Parathyroid adenoma (tissue), 2 donors: ENCODE results near the gene REPS1.

ENCODE experiments used
- H2AFZ ChIP-seq: fragments of 300-600 bp; sonication (generic); one replicate; pipeline ENCODE4 v1.7.0; 2017; ENCODE audit warnings: antibody characterized with exemption, mild to moderate bottlenecking
- H3K27ac ChIP-seq: fragments of 300-600 bp; sonication (generic); one replicate; pipeline ENCODE4 v1.7.0; 2017
- H3K27me3 ChIP-seq: fragments of 300-600 bp; sonication (generic); one replicate; pipeline ENCODE4 v1.7.0; 2017; ENCODE audit warnings: low read length; ENCODE audit not compliant: control insufficient read depth, insufficient read depth
- H3K36me3 ChIP-seq: fragments of 300-600 bp; sonication (generic); one replicate; pipeline ENCODE4 v1.7.0; 2017; ENCODE audit warnings: low read length; ENCODE audit not compliant: control insufficient read depth, insufficient read depth
- H3K4me1 ChIP-seq: fragments of 300-600 bp; sonication (generic); one replicate; pipeline ENCODE4 v1.7.0; 2017; ENCODE audit warnings: control low read depth
- H3K4me2 ChIP-seq: fragments of 300-600 bp; sonication (generic); one replicate; pipeline ENCODE4 v1.7.0; 2017; ENCODE audit warnings: low read length
- H3K4me3 ChIP-seq: fragments of 300-600 bp; sonication (generic); one replicate; pipeline ENCODE4 v1.7.0; 2017; ENCODE audit warnings: low read depth, low read length
- H3K79me2 ChIP-seq: fragments of 300-600 bp; sonication (generic); one replicate; pipeline ENCODE4 v1.7.0; 2017; ENCODE audit warnings: control low read depth
- H3K9ac ChIP-seq: fragments of 300-600 bp; sonication (generic); one replicate; pipeline ENCODE4 v1.7.0; 2017; ENCODE audit warnings: mild to moderate bottlenecking
- H3K9me3 ChIP-seq: fragments of 300-600 bp; sonication (generic); one replicate; pipeline ENCODE4 v1.7.0; 2017; ENCODE audit warnings: low read length; ENCODE audit not compliant: control insufficient read depth
- TF ChIP-seq, protein P1 (sequence below): fragments of 300-600 bp; sonication (generic); IDR thresholded peaks from one replicate; pipeline ENCODE4 v1.7.0; 2017; ENCODE audit warnings: antibody characterized with exemption, mild to moderate bottlenecking
- donor health status: primary hyperparathyroidism.

Gene REPS1

DNA sequence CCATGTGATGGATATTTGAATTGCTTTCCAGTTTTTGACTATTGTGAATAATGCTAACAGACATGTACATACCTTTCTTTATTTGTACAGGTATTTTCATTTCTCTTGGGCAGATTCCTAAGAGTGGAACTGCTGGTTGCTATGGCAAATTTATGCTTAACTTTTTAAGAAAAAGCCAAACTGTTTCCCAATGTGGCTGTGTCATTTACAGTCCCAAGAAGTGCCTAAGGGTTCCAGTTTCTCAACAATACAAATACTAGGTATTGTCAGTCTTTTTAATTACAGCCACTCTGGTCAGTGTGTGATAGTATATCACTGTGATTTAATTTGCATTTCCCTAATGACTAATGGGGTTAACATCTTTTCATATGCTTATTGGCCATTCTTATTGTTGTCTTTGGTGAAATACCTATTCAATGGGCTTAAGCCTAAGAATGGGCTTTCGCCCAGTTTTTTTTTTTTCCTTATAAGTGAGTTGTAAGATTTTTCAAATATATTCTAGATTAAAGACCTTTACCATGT is 10.3 kb downstream of the REPS1 start:
- H3K4me1 ChIP-seq: peaks cover 13% of the 10 kb centered on the region
- TF ChIP-seq, protein P1, sequence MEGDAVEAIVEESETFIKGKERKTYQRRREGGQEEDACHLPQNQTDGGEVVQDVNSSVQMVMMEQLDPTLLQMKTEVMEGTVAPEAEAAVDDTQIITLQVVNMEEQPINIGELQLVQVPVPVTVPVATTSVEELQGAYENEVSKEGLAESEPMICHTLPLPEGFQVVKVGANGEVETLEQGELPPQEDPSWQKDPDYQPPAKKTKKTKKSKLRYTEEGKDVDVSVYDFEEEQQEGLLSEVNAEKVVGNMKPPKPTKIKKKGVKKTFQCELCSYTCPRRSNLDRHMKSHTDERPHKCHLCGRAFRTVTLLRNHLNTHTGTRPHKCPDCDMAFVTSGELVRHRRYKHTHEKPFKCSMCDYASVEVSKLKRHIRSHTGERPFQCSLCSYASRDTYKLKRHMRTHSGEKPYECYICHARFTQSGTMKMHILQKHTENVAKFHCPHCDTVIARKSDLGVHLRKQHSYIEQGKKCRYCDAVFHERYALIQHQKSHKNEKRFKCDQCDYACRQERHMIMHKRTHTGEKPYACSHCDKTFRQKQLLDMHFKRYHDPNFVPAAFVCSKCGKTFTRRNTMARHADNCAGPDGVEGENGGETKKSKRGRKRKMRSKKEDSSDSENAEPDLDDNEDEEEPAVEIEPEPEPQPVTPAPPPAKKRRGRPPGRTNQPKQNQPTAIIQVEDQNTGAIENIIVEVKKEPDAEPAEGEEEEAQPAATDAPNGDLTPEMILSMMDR: no peak

DNA sequence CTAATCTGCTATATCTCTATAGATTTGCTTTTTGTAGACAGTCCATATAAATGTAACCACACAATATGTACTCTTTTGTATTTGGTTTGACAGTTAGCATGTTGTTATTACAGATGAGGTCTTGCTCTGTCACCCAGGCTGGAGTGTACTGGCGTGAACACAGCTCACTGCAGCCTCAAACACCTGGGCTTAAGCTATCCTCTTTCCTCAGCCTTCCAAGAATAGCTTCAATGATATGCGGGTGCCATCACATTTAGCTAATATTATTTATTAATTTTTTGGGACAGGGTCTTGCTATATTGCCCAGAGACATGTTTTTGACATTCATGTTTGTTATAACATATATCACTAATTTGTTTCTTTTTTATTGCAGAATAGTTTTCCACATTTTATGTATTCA is 10.8 kb downstream of the REPS1 start:
- Histone ChIP-seq H3K27me3 (no peaks in the 10 kb centered on the region), H3K4me3 (no peak overlapping the region), H3K79me2 (peaks cover 29% of the 10 kb centered on the region), H3K36me3 (no peaks in the 10 kb centered on the region), H3K9me3 (no peaks in the 10 kb centered on the region), H2AFZ (no peak overlapping the region), H3K4me1 (peaks cover 13% of the 10 kb centered on the region), H3K4me2 (no peak overlapping the region), H3K27ac (no peak overlapping the region), H3K9ac (no peak overlapping the region)
- TF ChIP-seq, protein P1: no peak

More for the DNA sequence above, 10.3 kb downstream of the REPS1 start:
- H2AFZ ChIP-seq: no peak overlapping the region
- no peaks in the 10 kb centered on the region for H3K27me3 ChIP-seq
- no peak overlapping the region for H3K27ac ChIP-seq
- no peak overlapping the region for H3K9ac ChIP-seq
- no peak overlapping the region for H3K4me2 ChIP-seq
- no peak overlapping the region for H3K4me3 ChIP-seq
- H3K79me2 ChIP-seq: peaks cover 29% of the 10 kb centered on the region
- H3K36me3 ChIP-seq: no peaks in the 10 kb centered on the region
- H3K9me3 ChIP-seq: no peaks in the 10 kb centered on the region

DNA sequence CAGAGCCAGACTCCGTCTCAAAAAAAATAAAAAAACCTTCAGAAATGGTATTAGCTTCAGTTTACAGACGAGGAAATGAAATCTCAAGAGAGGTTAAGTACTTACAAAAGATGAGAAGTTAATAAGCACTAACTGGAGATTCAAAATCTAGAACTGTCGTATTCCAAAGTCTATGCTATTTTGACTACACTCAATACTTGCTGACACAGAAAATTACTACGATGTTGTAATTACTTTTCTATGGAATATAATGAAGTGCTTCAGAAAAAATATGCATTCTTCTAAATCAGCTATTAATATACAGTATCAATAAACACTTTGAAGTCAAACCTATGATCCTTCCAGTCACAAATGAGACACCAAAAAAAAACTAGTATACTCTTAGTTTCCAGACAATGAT is 12.2 kb downstream of the REPS1 start:
- Histone ChIP-seq H3K4me2 (no peak overlapping the region), H3K27ac (no peak overlapping the region), H3K4me1 (peaks cover 20% of the 10 kb centered on the region), H3K79me2 (peaks cover 33% of the 10 kb centered on the region), H3K9me3 (no peaks in the 10 kb centered on the region), H3K9ac (no peak overlapping the region), H3K4me3 (no peak overlapping the region), H2AFZ (no peak overlapping the region), H3K36me3 (no peaks in the 10 kb centered on the region), H3K27me3 (no peaks in the 10 kb centered on the region)
- TF ChIP-seq, protein P1: no peak

DNA sequence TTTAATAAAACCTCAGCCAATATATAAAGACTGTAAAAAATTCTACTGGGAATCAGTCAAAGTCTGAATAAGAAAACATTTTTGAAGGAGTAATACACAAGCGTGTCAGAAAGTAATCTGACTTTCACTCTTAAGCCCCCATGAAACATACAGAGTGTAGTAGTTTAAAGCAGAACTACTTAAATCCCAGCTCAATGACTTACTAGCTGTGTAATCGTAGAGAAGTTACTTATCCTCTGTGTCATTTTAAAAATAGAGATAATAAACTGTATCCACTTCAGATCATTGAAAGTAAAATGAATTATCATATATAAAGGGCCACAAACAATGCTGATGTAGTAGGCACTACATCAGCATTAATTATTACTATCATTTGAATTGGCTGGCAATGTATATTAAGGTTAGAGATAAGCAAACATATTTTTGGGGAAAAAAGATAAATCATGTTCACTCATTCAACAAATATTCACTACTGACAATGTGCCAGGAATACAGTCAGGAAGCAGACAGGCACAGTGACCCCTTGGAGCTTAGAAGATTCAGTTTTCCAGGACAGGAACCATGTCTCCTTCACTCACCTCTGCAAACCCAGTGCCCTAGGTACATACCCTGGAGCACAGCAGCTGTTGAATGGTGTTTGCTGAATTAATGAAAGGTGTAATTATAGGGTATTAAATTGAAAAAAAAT is 14.4 kb downstream of the REPS1 start:
- Histone ChIP-seq H3K79me2 (peaks cover 21% of the 10 kb centered on the region), H3K4me2 (no peak overlapping the region), H3K9me3 (no peaks in the 10 kb centered on the region), H3K4me3 (no peak overlapping the region), H3K27me3 (no peaks in the 10 kb centered on the region), H2AFZ (no peak overlapping the region), H3K4me1 (peaks cover 18% of the 10 kb centered on the region), H3K9ac (no peak overlapping the region), H3K36me3 (no peaks in the 10 kb centered on the region), H3K27ac (no peak overlapping the region)
- TF ChIP-seq, protein P1: no peak

DNA sequence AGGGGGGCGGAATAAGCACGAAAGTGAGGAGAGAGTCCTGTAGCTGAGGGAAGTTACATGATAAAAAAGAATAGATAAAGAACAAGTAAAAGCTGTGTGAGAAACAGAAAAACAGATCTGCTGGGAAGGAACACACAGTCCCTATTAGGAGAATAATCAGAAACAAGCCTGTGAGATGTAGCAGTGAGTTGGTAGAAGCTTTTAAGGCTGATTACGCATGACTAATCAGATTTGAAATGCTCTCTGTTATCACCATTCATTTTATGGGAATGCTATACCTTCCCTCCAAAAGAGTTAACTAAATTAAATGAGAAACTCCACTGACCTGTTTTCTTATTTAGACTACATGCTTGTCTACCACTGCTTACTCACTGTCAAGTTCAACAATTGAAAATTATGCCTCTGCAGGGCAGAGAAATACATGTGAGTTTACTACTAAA is 15.8 kb downstream of the REPS1 start:
- Histone ChIP-seq H3K36me3 (no peaks in the 10 kb centered on the region), H3K9me3 (no peaks in the 10 kb centered on the region), H3K79me2 (peaks cover 23% of the 10 kb centered on the region), H3K9ac (no peak overlapping the region), H3K4me3 (no peak overlapping the region), H3K4me2 (peak overlapping the region; percentile 6), H2AFZ (no peak overlapping the region), H3K4me1 (peaks cover 14% of the 10 kb centered on the region), H3K27me3 (no peaks in the 10 kb centered on the region), H3K27ac (no peak overlapping the region)
- TF ChIP-seq, protein P1: no peak
